Peyer's patch (tissue), 4 donors: Measurements from ENCODE around the gene PJA1. TPM values are rescaled to one million over a fixed set of nuclear protein-coding genes. Genes with fewer than 3 reads are reported as not detected.

ENCODE experiments used
- DNase-seq, 3 donors: peaks; one replicate each; pipeline ENCODE4 v3.0.0-alpha.2; 2017 to 2019
- H3K27ac ChIP-seq, 4 donors: fragments of 200-600 bp; sonication (generic); one replicate each; pipeline ENCODE4 v1.5.1; 2016 to 2019
- H3K27me3 ChIP-seq, 2 donors: fragments of 200-600 bp; sonication (generic); one replicate each; pipeline ENCODE4 v1.5.1; 2019
- H3K36me3 ChIP-seq, 3 donors: fragments of 200-600 bp; sonication (generic); one replicate each; pipeline ENCODE4 v1.5.1; 2016 to 2019
- H3K4me1 ChIP-seq, 4 donors: fragments of 200-600 bp; sonication (generic); one replicate each; pipeline ENCODE4 v1.5.1; 2016 to 2019
- H3K4me3 ChIP-seq, 4 donors: fragments of 200-600 bp; sonication (generic); 1 replicate in 3 of 4; 2 replicates in 1 of 4; pipeline ENCODE4 v1.5.1; 2016 to 2019; ENCODE audit warnings: mild to moderate bottlenecking in 1 of 4
- H3K9me3 ChIP-seq, 4 donors: fragments of 200-600 bp; sonication (generic); one replicate each; pipeline ENCODE4 v1.5.1; 2016 to 2019; ENCODE audit warnings: mild to moderate bottlenecking in 1 of 4
- POLR2A ChIP-seq, 2 donors: fragments of 450-650 bp; IDR thresholded peaks; one replicate each; pipeline ENCODE4 v1.5.1; 2017; ENCODE audit warnings: antibody characterized with exemption in 2 of 2, mild to moderate bottlenecking in 2 of 2, moderate library complexity in 2 of 2
- total RNA-seq, 4 donors: library from RNA; depleted of rRNA; stranded (reverse); fragments of >200 nt; gene quantifications; one replicate each; pipeline ENCODE4 v1.1.0, GENCODE V29; 2016
- TF ChIP-seq, protein P1 (sequence below), 6 experiments: fragments of 450-650 bp in 4 of 6; fragments of 200-600 bp in 2 of 6; sonication (generic) in 1 of 6; IDR thresholded peaks; one replicate each; pipeline ENCODE4 v1.5.1; 2017 to 2019; ENCODE audit warnings: antibody characterized with exemption in 6 of 6, mild to moderate bottlenecking in 3 of 6, moderate library complexity in 1 of 6

Gene PJA1
- total RNA-seq, 4 donors from 2014 or later, result 4.2 to 50.3 (median 6.1) TPM

DNA sequence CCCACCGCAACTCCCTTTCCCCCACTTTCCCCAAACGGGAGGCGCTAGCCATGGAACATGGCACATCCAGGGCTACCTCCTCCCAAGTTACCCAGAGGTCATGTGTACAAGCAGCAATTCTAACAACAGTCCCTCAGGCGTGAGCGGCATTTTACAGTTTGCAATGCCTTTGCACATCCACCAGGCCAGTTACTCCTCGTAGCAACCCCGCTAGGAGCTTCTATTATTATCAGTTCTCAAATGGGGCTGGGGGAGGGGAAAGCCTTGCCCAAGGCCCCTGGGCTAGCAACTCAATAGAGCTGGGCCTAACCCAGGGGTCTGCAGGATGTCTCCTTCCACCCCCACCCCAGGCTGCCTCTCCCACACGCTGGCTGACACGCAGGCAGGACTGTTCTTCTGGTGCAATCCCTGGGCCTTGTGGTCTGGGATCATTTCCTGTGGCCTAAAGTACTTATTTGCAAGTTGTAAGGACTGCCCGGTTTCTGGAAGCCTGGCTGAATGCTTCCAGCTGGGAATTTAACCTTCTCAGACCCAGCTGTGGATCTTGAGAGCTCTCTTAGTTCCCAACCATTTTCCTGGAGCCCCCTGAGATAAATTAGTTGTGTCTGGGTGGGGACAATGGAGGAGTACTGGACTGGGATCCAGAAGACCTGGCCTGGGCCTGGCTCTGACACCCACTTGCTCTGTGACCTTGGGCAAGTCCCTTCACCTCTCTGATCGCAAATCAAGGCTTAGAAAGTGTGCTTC is 27.7 kb downstream of the PJA1 start:
- Histone ChIP-seq H3K4me1 (no peaks in the 10 kb centered on the region), H3K4me3 (peak overlapping the region in 1 of 4 donors; percentile 26), H3K9me3 (no peaks in the 10 kb centered on the region), H3K36me3 (no peaks in the 10 kb centered on the region), H3K27ac (peak overlapping the region in 3 of 4 donors; percentile 25 to 76 (median 47)), H3K27me3 (no peaks in the 10 kb centered on the region)
- DNase-seq, result no peak
- TF ChIP-seq, protein P1, sequence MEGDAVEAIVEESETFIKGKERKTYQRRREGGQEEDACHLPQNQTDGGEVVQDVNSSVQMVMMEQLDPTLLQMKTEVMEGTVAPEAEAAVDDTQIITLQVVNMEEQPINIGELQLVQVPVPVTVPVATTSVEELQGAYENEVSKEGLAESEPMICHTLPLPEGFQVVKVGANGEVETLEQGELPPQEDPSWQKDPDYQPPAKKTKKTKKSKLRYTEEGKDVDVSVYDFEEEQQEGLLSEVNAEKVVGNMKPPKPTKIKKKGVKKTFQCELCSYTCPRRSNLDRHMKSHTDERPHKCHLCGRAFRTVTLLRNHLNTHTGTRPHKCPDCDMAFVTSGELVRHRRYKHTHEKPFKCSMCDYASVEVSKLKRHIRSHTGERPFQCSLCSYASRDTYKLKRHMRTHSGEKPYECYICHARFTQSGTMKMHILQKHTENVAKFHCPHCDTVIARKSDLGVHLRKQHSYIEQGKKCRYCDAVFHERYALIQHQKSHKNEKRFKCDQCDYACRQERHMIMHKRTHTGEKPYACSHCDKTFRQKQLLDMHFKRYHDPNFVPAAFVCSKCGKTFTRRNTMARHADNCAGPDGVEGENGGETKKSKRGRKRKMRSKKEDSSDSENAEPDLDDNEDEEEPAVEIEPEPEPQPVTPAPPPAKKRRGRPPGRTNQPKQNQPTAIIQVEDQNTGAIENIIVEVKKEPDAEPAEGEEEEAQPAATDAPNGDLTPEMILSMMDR (IDR thresholded peaks at IDR 0.05), result no peak
- no peak for TF ChIP-seq POLR2A (IDR thresholded peaks at IDR 0.05)

DNA sequence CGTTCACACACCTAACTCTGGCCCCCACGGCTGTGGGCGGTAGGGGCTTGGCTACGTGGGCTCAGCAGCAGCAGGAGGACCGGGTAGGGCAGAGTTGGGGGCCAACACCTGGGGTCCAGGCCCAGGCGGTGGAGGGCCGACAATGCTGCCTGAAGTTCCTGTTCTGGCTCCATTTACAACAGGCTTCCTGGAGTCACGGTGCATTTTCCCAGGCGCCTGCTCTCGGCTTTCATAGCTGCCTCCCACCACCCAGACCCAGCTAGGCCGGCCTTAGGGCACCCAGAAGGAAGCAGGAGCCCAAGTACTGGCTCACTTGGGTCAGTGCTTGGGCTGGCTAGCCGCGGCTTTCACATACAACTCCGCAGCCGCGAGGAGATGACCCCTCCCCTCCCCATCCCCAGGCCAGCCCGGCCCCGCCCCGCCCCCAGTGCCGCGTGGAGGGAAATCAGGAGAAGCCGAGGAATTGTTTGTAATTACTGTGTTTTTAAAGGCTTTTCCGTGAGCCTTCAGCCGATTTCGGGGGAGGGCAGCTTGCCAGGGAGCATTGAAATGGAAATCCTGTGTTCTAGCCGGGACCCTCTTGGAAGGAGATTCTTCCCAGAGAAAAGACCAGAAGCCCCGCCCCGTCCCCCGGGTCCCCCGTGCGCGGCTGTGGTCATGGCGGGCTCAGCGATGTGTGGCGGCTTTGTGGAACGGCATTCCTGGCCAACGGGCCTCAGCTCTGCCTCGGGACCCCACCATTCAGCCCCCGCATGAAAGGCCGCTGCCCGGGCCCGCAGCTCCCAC is 28.5 kb downstream of the PJA1 start:
- H3K9me3 ChIP-seq, result no peaks in the 10 kb centered on the region
- peak overlapping the region in 1 of 4 donors; percentile 26 for H3K4me3 ChIP-seq
- H3K27me3 ChIP-seq, result no peaks in the 10 kb centered on the region
- H3K36me3 ChIP-seq, result no peaks in the 10 kb centered on the region
- H3K4me1 ChIP-seq, result no peaks in the 10 kb centered on the region
- TF ChIP-seq, protein P1 (IDR thresholded peaks at IDR 0.05), result no peak
- TF ChIP-seq POLR2A (IDR thresholded peaks at IDR 0.05), result no peak
- peak overlapping the region in 3 of 4 donors; percentile 25 to 76 (median 47) for H3K27ac ChIP-seq
- DNase-seq, result no peak

GRCh38 chrX:69133921-69134542 is 31.2 kb downstream of the PJA1 start:
- H3K27ac ChIP-seq, result no peak overlapping the region
- no peak overlapping the region for H3K4me3 ChIP-seq
- no peaks in the 10 kb centered on the region for H3K4me1 ChIP-seq
- H3K36me3 ChIP-seq, result no peaks in the 10 kb centered on the region
- no peak for TF ChIP-seq POLR2A (IDR thresholded peaks at IDR 0.05)
- TF ChIP-seq, protein P1 (IDR thresholded peaks at IDR 0.05), result peak in 3 of 6 experiments; percentile 9 to 29 (median 21)
- H3K27me3 ChIP-seq, result no peaks in the 10 kb centered on the region
- DNase-seq, result no peak
- H3K9me3 ChIP-seq, result no peaks in the 10 kb centered on the region

- no peak for TF ChIP-seq POLR2A (IDR thresholded peaks at IDR 0.05)
- TF ChIP-seq, protein P1 (IDR thresholded peaks at IDR 0.05), result no peak
- Histone ChIP-seq H3K9me3 (no peaks in the 10 kb centered on the region), H3K4me1 (no peaks in the 10 kb centered on the region), H3K36me3 (no peaks in the 10 kb centered on the region), H3K4me3 (no peak overlapping the region), H3K27ac (no peak overlapping the region), H3K27me3 (no peaks in the 10 kb centered on the region)
- DNase-seq, result no peak
Measured at GRCh38 chrX:69131886-69132285, 33.4 kb downstream of the PJA1 start.

DNA sequence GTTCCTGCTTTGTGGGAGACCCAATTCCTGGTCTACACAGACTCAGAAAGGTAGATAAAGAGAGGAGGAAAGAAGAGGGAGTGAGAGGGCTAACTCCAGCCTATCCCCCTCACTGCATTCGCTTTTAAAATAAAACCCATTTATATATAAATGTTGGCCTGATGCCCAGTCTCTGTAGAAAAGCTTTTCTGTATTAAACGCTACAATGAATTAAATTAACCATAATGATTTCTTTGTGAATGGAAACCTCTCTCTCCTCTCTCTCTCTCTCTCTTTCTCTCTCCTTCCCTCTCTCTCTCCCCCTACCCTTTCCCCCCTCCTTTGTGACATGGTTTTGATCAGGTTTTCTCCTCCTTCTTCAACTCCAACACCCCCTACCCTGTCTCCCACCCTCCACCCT is 34.8 kb downstream of the PJA1 start:
- no peak for TF ChIP-seq POLR2A (IDR thresholded peaks at IDR 0.05)
- TF ChIP-seq, protein P1 (IDR thresholded peaks at IDR 0.05), result no peak
- Histone ChIP-seq H3K9me3 (no peaks in the 10 kb centered on the region), H3K4me3 (no peak overlapping the region), H3K36me3 (no peaks in the 10 kb centered on the region), H3K4me1 (no peaks in the 10 kb centered on the region), H3K27me3 (no peaks in the 10 kb centered on the region), H3K27ac (no peak overlapping the region)
- DNase-seq, result no peak
